Right renal pelvis (tissue), 4 donors: ENCODE measurements around the gene HOXA6. TPM values are rescaled to one million over a fixed set of nuclear protein-coding genes. Genes with fewer than 3 reads are reported as not detected.

Experiments used
- DNase-seq, 4 donors: peaks; one replicate each; pipeline ENCODE4 v3.0.0-alpha.2; 2013; ENCODE audit warnings: low read depth in 4 of 4, low spot score in 3 of 4, missing footprints in 1 of 4
- polyA plus RNA-seq, 4 donors: library from polyadenylated mRNA; unstranded; fragments of 120-200 nt; gene quantifications; one replicate each; pipeline ENCODE4 v1.2.1, GENCODE V29; 2013; ENCODE audit not compliant: insufficient read length in 4 of 4

HOXA6 gene
- polyA plus RNA-seq, 4 donors, result 24.3 to 43.2 (median 29.4) TPM

GRCh38 chr7:27141923-27142579 is 5.5 kb downstream of the HOXA6 start:
- DNase-seq, result no peak

- DNase-seq, result no peak
These were observed 6.2 kb downstream of the HOXA6 start for GRCh38 chr7:27141137-27141922.

GRCh38 chr7:27140126-27140857 is 7.3 kb downstream of the HOXA6 start:
- no peak for DNase-seq

- no peak for DNase-seq
These were observed 8.0 kb downstream of the HOXA6 start for GRCh38 chr7:27139334-27140125.

GRCh38 chr7:27138985-27139333 is 8.6 kb downstream of the HOXA6 start:
- no peak for DNase-seq

- DNase-seq, result no peak
These were observed 9.1 kb downstream of the HOXA6 start for GRCh38 chr7:27138472-27138871.

- DNase-seq, result no peak
These were observed 9.8 kb downstream of the HOXA6 start for GRCh38 chr7:27137640-27138315.

- DNase-seq, result no peak
These were observed 13.2 kb downstream of the HOXA6 start for GRCh38 chr7:27134392-27134791.

- no peak for DNase-seq
These were observed 14.0 kb downstream of the HOXA6 start for GRCh38 chr7:27133409-27134231.

GRCh38 chr7:27132978-27133377 is 14.6 kb downstream of the HOXA6 start:
- no peak for DNase-seq

- no peak for DNase-seq
These were observed 15.4 kb downstream of the HOXA6 start for GRCh38 chr7:27132214-27132613.

- DNase-seq, result no peak
These were observed 16.2 kb downstream of the HOXA6 start for GRCh38 chr7:27131390-27131819.

- peak in 3 of 4 donors; percentile 78 to 87 (median 86) for DNase-seq
These were observed 16.8 kb downstream of the HOXA6 start, which contains the start of gene HOXA4 for GRCh38 chr7:27130540-27131389. HOXA4 (minus strand) TSS chr7:27130757; CDS start chr7:27130733, 24 bp downstream.

GRCh38 chr7:27129729-27130539 is 17.6 kb downstream of the HOXA6 start:
- no peak for DNase-seq

GRCh38 chr7:27128776-27129728 is 18.5 kb downstream of the HOXA6 start:
- DNase-seq, result no peak

GRCh38 chr7:27128034-27128433 is 19.5 kb downstream of the HOXA6 start:
- DNase-seq, result peak in 1 of 4 donors; percentile 74
